Activated CD4-positive, alpha-beta memory T cell treated with anti-CD3 and anti-CD28 coated beads, Interleukin-2, amount 10 ng/mL, durations not matched to agents 7 days and 5 days (primary cell): ENCODE results near the gene CD200. TPM values are rescaled to one million over a fixed set of nuclear protein-coding genes. Genes with fewer than 3 reads are reported as not detected.
"Not testable (repeated sequence)": the region's sequence is repeated elsewhere in the genome, so short reads cannot be mapped to it uniquely, and the experiment has no call there.

Experiments used
- CTCF ChIA-PET: fragments of 350-600 bp; sonication (Branson Sonifier 250); formaldehyde crosslinking; loops from one replicate; lab custom pipeline; 2021; ENCODE audit warnings: antibody characterized with exemption, inconsistent platforms; lab: Charles Lee
- POLR2A ChIA-PET: fragments of 350-600 bp; sonication (Branson Sonifier 250); formaldehyde crosslinking; loops from one replicate; lab custom pipeline; 2021; ENCODE audit warnings: antibody characterized with exemption; lab: Charles Lee
- DNase-seq: peaks from one replicate; pipeline ENCODE4 v3.0.0-alpha.2; 2020
- H3K27ac Mint-ChIP-seq: one replicate; pipeline ENCODE4 v1.8.0; 2021; ENCODE audit warnings: mild to moderate bottlenecking, mixed read lengths
- H3K27me3 Mint-ChIP-seq: one replicate; pipeline ENCODE4 v1.8.0; 2021; ENCODE audit warnings: mixed read lengths
- H3K36me3 Mint-ChIP-seq: one replicate; pipeline ENCODE4 v1.8.0; 2021; ENCODE audit warnings: low read depth, mixed read lengths
- H3K4me1 Mint-ChIP-seq: one replicate; pipeline ENCODE4 v1.8.0; 2021; ENCODE audit warnings: mixed read lengths
- H3K4me3 Mint-ChIP-seq: one replicate; pipeline ENCODE4 v1.8.0; 2021; ENCODE audit warnings: mild to moderate bottlenecking, mixed read lengths
- H3K9me3 Mint-ChIP-seq: one replicate; pipeline ENCODE4 v1.8.0; 2021; ENCODE audit warnings: mixed read lengths
- total RNA-seq, 2 experiments: library from RNA; stranded (reverse); gene quantifications; one replicate each; pipeline ENCODE4 v1.2.3, GENCODE V29; 2021

Gene CD200
- total RNA-seq, 2 experiments from 2014 or later, result 9.1 to 9.2 TPM

DNA sequence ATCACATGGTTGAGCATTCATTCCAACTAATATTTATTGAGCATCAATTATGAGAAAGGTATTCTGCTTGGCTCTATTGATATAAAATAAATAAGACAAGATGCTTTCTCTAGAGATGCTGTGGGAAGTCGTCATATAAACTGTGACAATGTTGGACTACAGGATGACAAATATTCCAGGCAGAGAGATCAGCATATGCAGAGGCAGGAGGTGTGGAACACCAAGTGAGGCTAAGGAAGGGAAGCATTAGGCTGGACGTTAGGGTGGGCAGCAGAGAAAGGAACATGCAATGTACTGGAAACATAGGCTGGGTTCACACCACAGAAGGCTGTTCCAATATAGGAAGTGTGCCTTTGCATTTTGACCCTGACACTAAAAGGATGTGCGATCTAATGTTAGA is 38.6 kb downstream of the CD200 start:
- POLR2A ChIA-PET, result no interaction called here
- H3K36me3 Mint-ChIP-seq, result peaks cover 3% of the 10 kb centered on the region

DNA sequence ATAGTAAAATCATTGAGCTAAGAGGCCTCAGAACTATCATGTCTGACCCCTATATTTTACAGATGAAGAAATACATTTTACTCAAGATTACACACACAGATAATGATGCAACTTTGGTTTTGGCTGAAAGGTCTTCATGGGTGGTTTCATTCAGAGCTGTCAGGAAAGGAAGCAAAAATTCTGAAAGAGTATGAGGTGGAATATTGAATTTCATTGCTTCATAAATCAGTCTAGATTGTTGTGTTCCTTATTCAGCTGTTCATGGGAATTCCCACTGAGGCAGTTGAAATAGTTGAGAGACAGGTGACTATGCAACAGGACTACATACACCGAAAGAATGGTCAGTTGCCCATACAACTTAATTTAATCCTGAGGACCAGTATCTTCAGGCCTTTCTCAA is 39.4 kb downstream of the CD200 start:
- POLR2A ChIA-PET, result interaction anchor here (1.0 kb wide), 1 partner anchor 39 kb away, joined by 3 read pairs; the partner anchor contains the start of gene CD200
- Mint-ChIP-seq H3K36me3 (no peaks in the 10 kb centered on the region), H3K4me1 (peaks cover 14% of the 10 kb centered on the region), H3K9me3 (peaks cover 3% of the 10 kb centered on the region), H3K4me3 (no peak overlapping the region), H3K27me3 (no peaks in the 10 kb centered on the region), H3K27ac (no peak overlapping the region)
- CTCF ChIA-PET, result interaction anchor here (0.7 kb wide), 1 partner anchor 65 kb away, joined by 3 read pairs; no protein-coding TSS in a partner anchor
- DNase-seq, result no peak

More for the DNA sequence above, 38.6 kb downstream of the CD200 start:
- CTCF ChIA-PET, result no interaction called here
- DNase-seq, result no peak
- Mint-ChIP-seq H3K27ac (no peak overlapping the region), H3K4me1 (peaks cover 15% of the 10 kb centered on the region), H3K4me3 (no peak overlapping the region), H3K9me3 (peaks cover 3% of the 10 kb centered on the region), H3K27me3 (no peaks in the 10 kb centered on the region)

DNA sequence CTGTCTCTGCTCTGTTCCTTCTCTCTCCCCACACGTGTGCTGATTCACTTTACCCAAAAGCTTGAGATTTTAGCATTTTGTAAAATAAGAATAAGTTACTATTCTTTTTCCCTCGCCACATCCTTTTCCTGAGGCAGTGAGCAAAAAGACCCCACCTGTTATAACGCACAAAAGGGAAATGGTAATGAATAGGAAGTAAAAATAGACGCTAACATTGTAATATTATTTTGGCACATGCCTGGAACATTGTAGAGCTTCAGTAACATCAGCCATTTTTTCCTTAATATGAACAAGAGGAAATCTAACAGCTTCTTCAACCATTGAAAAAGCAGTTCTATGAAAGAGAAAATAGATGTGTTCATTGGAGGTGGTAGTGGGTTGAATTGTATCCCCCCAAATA is 40.5 kb downstream of the CD200 start:
- H3K36me3 Mint-ChIP-seq, result no peaks in the 10 kb centered on the region
- H3K27ac Mint-ChIP-seq, result no peak overlapping the region
- DNase-seq, result no peak
- no peaks in the 10 kb centered on the region for H3K27me3 Mint-ChIP-seq
- no peak overlapping the region for H3K4me3 Mint-ChIP-seq
- H3K4me1 Mint-ChIP-seq, result peaks cover 17% of the 10 kb centered on the region
- ChIA-PET POLR2A (no interaction called here), CTCF (no interaction called here)
- H3K9me3 Mint-ChIP-seq, result peaks cover 8% of the 10 kb centered on the region

DNA sequence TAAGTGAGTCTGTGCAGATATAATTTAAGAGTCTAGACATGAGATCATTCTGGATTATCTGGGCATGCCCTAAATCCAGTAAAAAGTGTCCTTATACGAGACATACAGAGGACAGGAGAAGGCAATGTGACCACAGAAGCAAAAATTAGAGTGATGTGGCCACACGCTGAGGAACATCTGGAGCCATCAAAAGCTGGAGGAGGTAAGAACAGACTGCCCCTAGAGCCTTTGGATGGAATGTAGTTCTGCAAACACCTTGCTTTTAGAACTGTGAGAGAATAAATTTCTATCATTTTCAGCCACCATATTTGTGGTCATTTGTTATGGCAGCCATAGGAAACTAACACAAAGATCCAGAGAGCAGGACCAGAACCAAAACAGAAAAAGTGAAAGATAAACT is 41.0 kb downstream of the CD200 start:
- DNase-seq, result no peak
- peaks cover 8% of the 10 kb centered on the region for H3K9me3 Mint-ChIP-seq

DNA sequence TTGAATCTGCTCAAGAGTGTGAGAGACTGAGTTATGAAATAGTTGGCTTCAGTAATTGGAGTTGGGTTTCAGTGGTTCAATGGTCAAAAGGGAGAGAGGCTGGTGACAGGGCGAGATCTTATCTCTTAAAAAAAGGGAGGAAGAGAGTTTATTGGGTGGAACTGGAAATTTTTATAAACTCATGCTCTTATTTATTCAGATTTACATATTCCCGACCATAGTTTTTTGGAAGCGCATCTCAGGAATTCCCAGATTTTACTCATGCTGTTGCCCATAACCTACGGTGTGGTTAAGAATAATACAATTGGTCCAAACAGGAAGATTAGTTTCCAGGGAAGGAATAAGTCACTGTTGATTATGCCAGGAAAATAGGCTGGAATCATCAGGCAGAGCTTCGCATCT is 41.4 kb downstream of the CD200 start:
- H3K9me3 Mint-ChIP-seq, result peaks cover 8% of the 10 kb centered on the region
- H3K27ac Mint-ChIP-seq, result no peak overlapping the region
- POLR2A ChIA-PET, result no interaction called here
- no peaks in the 10 kb centered on the region for H3K27me3 Mint-ChIP-seq
- H3K36me3 Mint-ChIP-seq, result no peaks in the 10 kb centered on the region
- H3K4me1 Mint-ChIP-seq, result peaks cover 17% of the 10 kb centered on the region
- H3K4me3 Mint-ChIP-seq, result no peak overlapping the region
- CTCF ChIA-PET, result interaction anchor here (0.6 kb wide), 1 partner anchor 1464 kb away, joined by 3 read pairs; the partner anchor contains the start of gene GRAMD1C
- DNase-seq, result no peak

More for the DNA sequence above, 41.0 kb downstream of the CD200 start:
- Mint-ChIP-seq H3K4me1 (peaks cover 17% of the 10 kb centered on the region), H3K27me3 (no peaks in the 10 kb centered on the region), H3K36me3 (no peaks in the 10 kb centered on the region), H3K27ac (no peak overlapping the region), H3K4me3 (no peak overlapping the region)
- CTCF ChIA-PET, result no interaction called here
- POLR2A ChIA-PET, result no interaction called here

DNA sequence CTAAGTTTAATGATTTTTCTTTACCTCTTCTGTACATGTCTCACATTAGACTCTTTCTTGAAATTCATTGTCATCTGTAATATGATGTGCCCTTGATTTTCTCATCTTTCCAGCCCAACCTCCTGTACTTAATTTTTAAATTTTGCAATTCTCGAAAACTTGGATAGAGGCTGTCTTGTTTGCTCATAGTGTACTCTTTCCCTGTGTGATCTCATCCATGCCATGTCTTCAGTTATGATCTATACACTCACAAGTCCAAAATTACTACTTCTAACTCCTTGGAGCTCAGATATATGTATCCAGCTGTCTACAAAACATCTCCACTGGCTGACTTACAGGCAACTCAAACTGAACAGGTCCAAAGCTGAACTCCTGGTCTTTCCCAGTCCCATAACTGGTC is 42.2 kb downstream of the CD200 start:
- Mint-ChIP-seq H3K4me1 (peaks cover 18% of the 10 kb centered on the region), H3K27me3 (no peaks in the 10 kb centered on the region), H3K4me3 (no peak overlapping the region), H3K27ac (no peak overlapping the region), H3K36me3 (no peaks in the 10 kb centered on the region), H3K9me3 (peaks cover 8% of the 10 kb centered on the region)
- no peak for DNase-seq
- POLR2A ChIA-PET, result no interaction called here
- CTCF ChIA-PET, result no interaction called here

DNA sequence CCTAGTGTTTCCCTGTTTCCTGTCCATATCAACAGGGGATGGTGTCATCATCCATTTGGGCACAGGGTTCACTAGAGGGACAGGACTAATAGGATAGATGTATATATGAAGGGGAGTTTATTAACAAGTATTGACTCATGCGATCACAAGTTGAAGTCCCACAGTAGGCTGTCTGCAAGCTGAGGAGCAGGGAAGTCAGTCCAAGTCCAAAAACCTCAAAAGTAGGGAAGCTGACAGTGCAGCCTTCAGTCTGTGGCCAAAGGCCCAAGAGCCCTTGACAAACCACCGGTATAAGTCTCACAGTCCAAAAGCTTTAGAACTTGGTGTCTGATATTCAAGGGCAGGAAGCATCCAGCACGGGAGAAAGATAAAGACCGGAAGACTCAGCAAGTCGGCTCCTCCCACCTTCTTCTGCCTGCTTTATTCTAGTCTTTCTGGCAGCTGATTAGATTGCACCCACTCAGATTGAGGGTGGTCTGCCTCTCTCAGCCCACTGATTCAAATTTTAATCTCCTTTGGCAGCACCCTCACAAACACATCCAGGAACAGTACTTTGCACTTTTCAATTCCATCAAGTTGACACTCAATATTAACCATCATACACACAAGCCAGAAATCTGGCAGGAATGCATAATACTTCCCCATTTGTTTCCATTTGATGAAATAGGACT is 43.4 kb downstream of the CD200 start:
- Mint-ChIP-seq H3K27ac (no peak overlapping the region), H3K36me3 (no peaks in the 10 kb centered on the region), H3K27me3 (no peaks in the 10 kb centered on the region), H3K9me3 (peaks cover 8% of the 10 kb centered on the region), H3K4me1 (peaks cover 18% of the 10 kb centered on the region), H3K4me3 (no peak overlapping the region)
- no peak for DNase-seq
- ChIA-PET CTCF (no interaction called here), POLR2A (interaction anchor here (1.2 kb wide), 1 partner anchor 10 kb away, joined by 4 read pairs; no protein-coding TSS in a partner anchor)

DNA sequence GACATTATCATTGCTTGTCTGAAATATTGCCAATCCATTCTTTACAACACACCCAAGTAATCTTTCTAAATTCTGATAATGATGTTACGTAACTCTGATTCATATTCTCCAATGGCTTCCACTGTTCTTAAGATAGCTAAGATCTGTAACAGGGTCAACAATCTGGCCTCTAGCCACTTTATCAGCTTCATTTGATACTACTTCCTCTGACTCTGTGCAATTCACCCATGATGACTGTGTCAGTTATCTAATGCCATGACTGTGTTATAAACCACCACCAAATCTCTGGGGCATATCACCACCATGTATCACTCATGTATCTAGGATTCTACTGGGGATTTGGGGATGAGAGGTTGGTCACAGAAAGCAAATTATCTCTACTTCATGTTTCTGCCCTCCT is 44.0 kb downstream of the CD200 start:
- Mint-ChIP-seq H3K27ac (no peak overlapping the region), H3K4me1 (peaks cover 18% of the 10 kb centered on the region), H3K27me3 (no peaks in the 10 kb centered on the region), H3K36me3 (no peaks in the 10 kb centered on the region), H3K4me3 (no peak overlapping the region), H3K9me3 (peaks cover 8% of the 10 kb centered on the region)
- ChIA-PET POLR2A (interaction anchor here (1.2 kb wide), 1 partner anchor 11 kb away, joined by 4 read pairs; no protein-coding TSS in a partner anchor), CTCF (no interaction called here)
- DNase-seq, result no peak

DNA sequence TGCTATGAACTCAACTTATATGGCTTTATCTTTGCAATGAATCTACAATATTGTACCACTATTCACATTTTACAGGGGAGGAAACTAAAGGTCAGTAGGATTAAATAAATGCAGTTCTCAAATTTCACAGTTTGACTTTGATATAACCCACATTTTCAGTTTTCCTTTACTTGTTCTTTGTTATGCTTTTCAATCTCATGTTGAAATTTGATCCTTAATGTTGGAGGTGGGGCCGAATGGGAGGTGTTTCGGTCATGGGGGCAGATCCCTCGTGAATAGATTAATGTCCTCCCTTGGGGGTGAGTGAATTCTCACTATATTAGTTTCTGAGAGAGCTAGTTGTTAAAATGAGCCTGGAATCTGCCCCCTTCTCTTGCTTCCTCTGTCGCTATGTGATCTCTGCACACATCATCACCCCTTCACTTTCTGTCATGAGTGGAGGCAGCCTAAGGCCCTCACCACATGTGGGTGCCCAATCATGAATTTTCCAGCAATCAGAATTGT is 44.7 kb downstream of the CD200 start:
- H3K27ac Mint-ChIP-seq, result no peak overlapping the region
- CTCF ChIA-PET, result no interaction called here
- H3K4me1 Mint-ChIP-seq, result peaks cover 18% of the 10 kb centered on the region
- POLR2A ChIA-PET, result no interaction called here
- no peak for DNase-seq
- H3K27me3 Mint-ChIP-seq, result no peaks in the 10 kb centered on the region
- H3K9me3 Mint-ChIP-seq, result peaks cover 8% of the 10 kb centered on the region
- no peak overlapping the region for H3K4me3 Mint-ChIP-seq
- H3K36me3 Mint-ChIP-seq, result no peaks in the 10 kb centered on the region

DNA sequence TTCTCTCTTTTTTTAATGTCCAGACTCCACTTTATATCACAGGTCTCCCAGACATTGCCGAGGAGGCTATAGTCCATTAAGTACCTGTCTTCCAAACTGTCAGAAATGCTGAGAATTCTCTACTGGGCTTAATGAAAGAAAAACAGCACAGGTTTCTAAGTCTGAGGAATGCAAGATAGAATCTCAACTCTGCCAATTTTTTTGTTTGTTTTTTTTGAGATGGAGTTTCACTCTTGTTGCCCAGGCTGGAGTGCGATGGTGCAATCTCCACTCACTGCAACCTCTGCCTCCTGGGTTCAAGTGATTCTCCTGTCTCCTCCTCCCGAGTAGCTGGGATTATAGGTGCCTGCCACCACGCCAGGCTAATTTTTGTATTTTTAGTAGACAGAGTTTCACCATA is 45.4 kb downstream of the CD200 start:
- CTCF ChIA-PET, POLR2A ChIA-PET, H3K9me3 Mint-ChIP-seq, DNase-seq, H3K4me3 Mint-ChIP-seq, H3K36me3 Mint-ChIP-seq, H3K27ac Mint-ChIP-seq, H3K27me3 Mint-ChIP-seq: not testable (repeated sequence)
- H3K4me1 Mint-ChIP-seq, result peaks cover 18% of the 10 kb centered on the region

DNA sequence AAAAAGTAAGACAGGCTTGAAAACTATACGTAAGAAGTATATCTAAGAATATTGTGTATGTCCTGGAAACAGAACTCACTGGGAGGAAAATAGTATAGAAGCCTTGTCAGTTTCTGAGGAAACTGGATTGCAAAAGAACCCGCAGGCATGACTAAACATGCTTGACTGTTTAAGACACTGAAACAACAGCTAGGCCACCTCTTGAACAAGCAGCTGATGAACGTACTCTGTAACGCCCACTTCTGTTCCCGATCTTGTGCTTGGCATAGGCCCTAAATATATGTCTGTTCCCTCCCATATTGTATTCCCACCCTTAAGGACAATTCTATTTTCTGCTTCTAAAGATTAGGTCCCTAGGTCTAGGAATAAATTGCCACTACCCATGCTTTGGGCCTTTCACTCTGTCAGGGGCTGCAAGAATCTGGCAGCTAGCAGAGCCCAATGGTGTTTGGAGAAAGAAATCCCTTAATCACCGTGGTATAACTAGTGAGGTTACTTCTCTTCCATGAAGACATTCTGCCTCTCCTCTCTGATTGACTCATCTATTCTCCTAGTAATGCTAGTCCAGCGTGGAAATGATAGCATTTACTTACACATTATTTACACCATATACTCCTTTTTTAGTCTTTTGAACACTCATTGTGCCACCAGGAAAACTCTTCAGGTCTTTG is 46.2 kb downstream of the CD200 start:
- no peak for DNase-seq
- Mint-ChIP-seq H3K4me3 (no peak overlapping the region), H3K36me3 (no peaks in the 10 kb centered on the region), H3K9me3 (peaks cover 8% of the 10 kb centered on the region), H3K27ac (no peak overlapping the region), H3K4me1 (peaks cover 15% of the 10 kb centered on the region), H3K27me3 (no peaks in the 10 kb centered on the region)
- CTCF ChIA-PET, result no interaction called here
- POLR2A ChIA-PET, result no interaction called here

DNA sequence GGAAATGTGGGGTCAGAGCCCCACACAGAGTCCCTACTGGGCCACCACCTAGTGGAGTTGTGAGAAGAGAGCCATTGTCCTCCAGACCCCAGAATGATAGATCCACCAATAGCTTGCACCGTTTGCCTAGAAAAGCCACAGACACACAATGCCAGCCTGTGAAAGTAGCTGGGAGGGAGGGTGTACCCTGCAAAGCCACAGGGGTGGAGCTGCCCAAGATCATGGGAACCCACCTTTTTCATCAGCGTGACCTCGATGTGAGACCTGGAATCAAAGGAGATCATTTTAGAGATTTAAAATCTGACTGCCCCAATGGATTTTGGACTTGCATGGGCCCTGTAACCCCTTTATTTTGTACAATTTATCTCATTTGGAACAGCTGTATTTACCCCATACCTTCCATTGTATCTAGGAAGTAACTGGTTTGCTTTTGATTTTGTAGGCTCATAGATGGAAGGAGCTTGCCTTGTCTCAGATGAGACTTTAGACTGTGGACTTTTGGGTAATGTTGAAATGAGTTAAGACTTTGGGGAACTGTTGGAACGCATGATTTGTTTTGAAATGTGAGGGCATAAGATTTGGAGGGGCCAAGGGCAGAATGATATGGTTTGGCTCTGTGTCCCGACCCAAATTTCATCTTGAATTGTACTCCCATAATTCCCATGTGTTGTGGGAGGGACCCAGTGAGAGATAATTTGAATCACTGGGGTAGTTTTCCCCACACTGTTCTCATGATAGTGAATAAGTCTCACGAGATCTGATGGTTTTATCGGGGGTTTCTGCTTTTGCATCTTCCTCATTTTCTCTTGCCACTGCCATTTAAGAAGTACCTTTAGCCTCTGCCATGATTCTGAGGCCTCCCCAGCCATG is 49.0 kb downstream of the CD200 start:
- Mint-ChIP-seq H3K4me3 (no peak overlapping the region), H3K9me3 (peaks cover 5% of the 10 kb centered on the region), H3K27me3 (no peaks in the 10 kb centered on the region), H3K4me1 (peaks cover 25% of the 10 kb centered on the region), H3K36me3 (peaks cover 3% of the 10 kb centered on the region), H3K27ac (no peak overlapping the region)
- DNase-seq, result no peak
- ChIA-PET CTCF (no interaction called here), POLR2A (no interaction called here)
